IPS-NIHi7 (cell line): ENCODE data around the gene CAPN13.

Experiments
- DNase-seq: peaks from one replicate; pipeline ENCODE4 v3.0.0; 2012; ENCODE audit warnings: mixed read lengths; ENCODE audit errors: extremely low spot score

CAPN13 gene

GRCh38 chr2:30764021-30764800 lies 43.0 kb downstream of the CAPN13 start:
- DNase-seq, result no peak

GRCh38 chr2:30763151-30763660 lies 44.0 kb downstream of the CAPN13 start:
- DNase-seq, result no peak

GRCh38 chr2:30761226-30761625 lies 46.0 kb downstream of the CAPN13 start:
- DNase-seq, result no peak

GRCh38 chr2:30759481-30759880 lies 47.8 kb downstream of the CAPN13 start:
- DNase-seq, result no peak

- DNase-seq, result no peak
Measured at GRCh38 chr2:30758191-30758651, 49.0 kb downstream of the CAPN13 start.

- no peak for DNase-seq
Measured at GRCh38 chr2:30757749-30758148, 49.5 kb downstream of the CAPN13 start.

GRCh38 chr2:30756971-30757370 lies 50.3 kb downstream of the CAPN13 start:
- no peak for DNase-seq

GRCh38 chr2:30756051-30756719 lies 51.1 kb downstream of the CAPN13 start:
- DNase-seq, result peak; percentile 54

- no peak for DNase-seq
Measured at GRCh38 chr2:30753630-30754029, 53.6 kb downstream of the CAPN13 start.

GRCh38 chr2:30752811-30753210 lies 54.4 kb downstream of the CAPN13 start:
- no peak for DNase-seq

GRCh38 chr2:30747206-30747605 lies 60.0 kb downstream of the CAPN13 start:
- DNase-seq, result no peak

GRCh38 chr2:30744823-30745222 lies 62.4 kb downstream of the CAPN13 start:
- DNase-seq, result no peak

GRCh38 chr2:30741576-30741975 lies 65.7 kb downstream of the CAPN13 start:
- no peak for DNase-seq

GRCh38 chr2:30738141-30738911 lies 68.9 kb downstream of the CAPN13 start:
- no peak for DNase-seq

- DNase-seq, result no peak
Measured at GRCh38 chr2:30737326-30737610, 70.0 kb downstream of the CAPN13 start.

- no peak for DNase-seq
Measured at GRCh38 chr2:30736461-30737325, 70.6 kb downstream of the CAPN13 start.

- no peak for DNase-seq
Measured at GRCh38 chr2:30733876-30734520, 73.2 kb downstream of the CAPN13 start.

- DNase-seq, result no peak
Measured at GRCh38 chr2:30732876-30733275, 74.4 kb downstream of the CAPN13 start.

- no peak for DNase-seq
Measured at GRCh38 chr2:30732376-30732775, 74.9 kb downstream of the CAPN13 start.

- DNase-seq, result no peak
Measured at GRCh38 chr2:30731706-30732105, 75.5 kb downstream of the CAPN13 start.
